ENCODE data around the gene VKORC1.

GRCh38 chr16:31050280-31051030 is 44.1 kb downstream of the VKORC1 start:
- no peak for TF ChIP-seq EP300 (IDR thresholded peaks at IDR 0.05; ENCODE audit: borderline replicate concordance in 1 of 2, low read depth in 1 of 2, low read length in 1 of 2)
- TF ChIP-seq JUND (IDR thresholded peaks at IDR 0.05) = no peak
- TF ChIP-seq FOXJ3 (CRISPR knock-in tag; IDR thresholded peaks at IDR 0.05) = no peak
- TF ChIP-seq ZBTB33 (IDR thresholded peaks at IDR 0.05; ENCODE audit: borderline replicate concordance, low read depth) = no peak
- TF ChIP-seq SMC3 (IDR thresholded peaks at IDR 0.05; ENCODE audit: low read depth, low read length) = no peak
- no peak for TF ChIP-seq CTCF (IDR thresholded peaks at IDR 0.05)

Measured in SK-N-SH (cell line).